ENCODE results near the gene H6PD. TPM values are rescaled to one million over a fixed set of nuclear protein-coding genes. Genes with fewer than 3 reads are reported as not detected.

Gene H6PD
- total RNA-seq, 2 donors from 2014 or later = 9.3 to 12.8 TPM

DNA sequence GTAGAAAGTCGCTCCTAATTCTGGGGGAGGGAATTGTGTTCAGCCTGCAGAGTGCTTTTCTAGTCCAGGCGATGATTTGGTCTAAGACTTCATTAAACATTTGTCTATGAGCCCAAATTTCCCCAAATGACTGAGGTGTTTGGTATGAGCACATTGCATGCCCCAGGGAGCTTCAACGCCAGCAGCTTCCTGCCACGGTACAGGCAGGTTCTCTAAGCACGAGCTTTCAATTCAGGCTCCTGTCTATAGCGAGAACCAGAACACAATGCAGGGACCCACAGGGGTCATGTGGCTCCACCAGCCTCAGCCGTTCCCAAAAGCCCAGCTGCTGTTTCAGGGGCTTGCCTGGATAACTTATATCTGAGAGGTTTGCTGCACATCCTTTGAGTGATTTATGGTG, 34.1 kb upstream of the H6PD start:
- no peak for ATAC-seq (replicated peaks)
- Mint-ChIP-seq H3K4me1 (peaks cover 24% of the 10 kb centered on the region), H3K27ac (no peak overlapping the region), H3K4me3 (no peak overlapping the region), H3K9me3 (no peaks in the 10 kb centered on the region), H3K36me3 (ENCODE audit: low read depth) (no peaks in the 10 kb centered on the region), H3K27me3 (peaks cover 71% of the 10 kb centered on the region)

DNA sequence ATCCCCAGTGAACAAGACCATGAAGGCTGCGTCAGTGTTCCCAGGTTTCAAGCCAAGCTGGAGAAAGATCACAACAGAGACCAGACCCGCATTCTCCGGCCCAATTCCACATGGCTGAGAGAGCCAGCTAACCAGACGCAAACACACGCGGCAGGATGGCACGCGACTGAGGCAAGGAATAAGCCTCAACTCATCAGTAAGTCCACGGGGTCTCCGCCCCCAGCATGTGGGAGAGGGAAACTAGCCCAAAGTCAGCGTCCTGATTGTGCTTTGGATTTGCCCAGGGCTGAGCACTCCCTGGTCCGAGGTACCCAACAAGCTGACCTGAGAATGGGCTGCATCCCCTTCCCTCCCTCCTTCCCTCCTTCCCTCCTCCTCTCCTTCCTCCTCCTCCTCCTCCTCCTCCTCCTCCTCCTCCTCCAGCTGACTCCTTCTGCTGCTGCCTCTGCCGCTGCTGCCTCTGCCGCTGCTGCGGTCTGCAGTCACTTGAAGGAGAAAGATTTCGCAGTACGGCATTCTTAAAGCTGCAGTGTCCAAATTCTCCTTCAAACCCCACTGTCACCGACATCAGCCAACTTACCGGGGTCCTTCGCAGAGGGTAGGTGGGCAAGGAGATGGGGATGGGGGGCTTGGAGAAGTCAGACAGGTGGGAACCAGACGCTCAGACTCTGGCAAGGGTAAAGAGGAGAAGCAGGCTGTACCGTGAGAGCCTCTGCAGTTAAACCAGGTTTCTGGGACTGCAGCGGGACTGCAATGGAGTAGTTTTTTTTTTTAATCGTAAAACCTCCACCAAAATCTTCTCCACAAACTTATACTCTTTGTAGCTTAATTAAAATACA, 33.0 kb upstream of the H6PD start:
- H3K27ac Mint-ChIP-seq = no peak overlapping the region
- ATAC-seq (replicated peaks) = no peak
- no peaks in the 10 kb centered on the region for H3K9me3 Mint-ChIP-seq
- H3K27me3 Mint-ChIP-seq = peaks cover 76% of the 10 kb centered on the region
- peaks cover 16% of the 10 kb centered on the region for H3K4me1 Mint-ChIP-seq
- peak overlapping the region; percentile 63 for H3K4me3 Mint-ChIP-seq
- no peaks in the 10 kb centered on the region for H3K36me3 Mint-ChIP-seq (ENCODE audit: low read depth)

DNA sequence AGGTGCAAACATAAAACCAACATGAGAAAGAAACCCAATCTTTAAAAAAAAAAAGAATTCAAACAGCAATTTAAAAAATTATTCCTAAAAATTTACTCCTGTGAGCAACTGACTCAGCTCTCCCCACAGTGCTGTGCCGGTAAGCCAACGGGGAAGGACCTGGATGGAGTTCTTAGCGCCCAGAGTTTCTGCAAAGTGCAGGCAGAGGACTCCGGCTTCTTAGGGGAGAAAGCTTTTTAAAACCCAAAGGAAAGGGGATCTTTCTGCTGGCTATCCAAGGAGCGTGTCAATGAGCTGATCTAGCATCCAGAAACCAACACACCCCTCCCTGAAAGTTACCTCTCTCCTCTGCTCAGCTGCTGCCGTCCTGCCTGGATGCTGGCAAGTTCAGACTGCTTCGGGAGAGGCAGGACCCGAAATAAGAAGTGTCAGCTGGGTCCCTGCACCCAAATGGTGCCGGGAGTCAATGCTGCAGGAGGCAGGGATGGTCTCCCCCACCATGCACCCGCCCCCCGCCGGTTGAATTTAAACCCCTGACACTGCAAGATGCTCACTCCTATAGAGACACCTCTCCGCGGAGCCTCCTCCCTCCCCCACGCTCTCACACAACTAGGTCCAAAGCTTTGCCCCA, 32.2 kb upstream of the H6PD start:
- peak overlapping the region; percentile 35 for H3K4me3 Mint-ChIP-seq

DNA sequence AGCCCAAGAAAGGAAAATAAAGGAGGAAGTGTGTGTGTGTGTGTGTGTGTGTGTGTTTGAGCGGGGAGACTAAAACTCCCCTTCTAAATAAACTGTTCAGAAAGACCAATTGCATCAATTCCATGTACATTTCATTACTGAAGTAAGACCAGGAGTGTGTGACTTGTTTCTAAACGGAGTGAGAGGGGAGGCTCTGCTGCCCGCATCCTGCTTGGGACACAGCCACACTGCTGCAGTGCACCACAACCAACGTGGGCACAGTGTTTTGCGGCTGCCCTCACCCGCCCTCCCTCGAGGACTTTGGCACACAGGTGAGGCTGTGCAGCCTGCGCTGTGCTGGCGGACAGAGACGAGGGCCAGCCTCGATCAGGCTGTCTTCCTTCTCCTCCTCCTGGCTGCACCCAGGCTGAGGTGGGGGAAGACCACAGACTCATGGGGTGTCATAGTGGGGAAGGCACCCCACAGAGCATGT, 31.0 kb upstream of the H6PD start:
- H3K4me1 Mint-ChIP-seq = peaks cover 22% of the 10 kb centered on the region
- no peaks in the 10 kb centered on the region for H3K36me3 Mint-ChIP-seq (ENCODE audit: low read depth)
- peaks cover 71% of the 10 kb centered on the region for H3K27me3 Mint-ChIP-seq
- H3K4me3 Mint-ChIP-seq = peak overlapping the region; percentile 35
- no peak overlapping the region for H3K27ac Mint-ChIP-seq
- peak; percentile 80 for ATAC-seq (replicated peaks)
- H3K9me3 Mint-ChIP-seq = no peaks in the 10 kb centered on the region

More for the DNA sequence above, 32.2 kb upstream of the H6PD start:
- ATAC-seq (replicated peaks) = no peak
- Mint-ChIP-seq H3K9me3 (no peaks in the 10 kb centered on the region), H3K27me3 (peaks cover 75% of the 10 kb centered on the region), H3K36me3 (ENCODE audit: low read depth) (no peaks in the 10 kb centered on the region), H3K4me1 (peaks cover 19% of the 10 kb centered on the region), H3K27ac (no peak overlapping the region)

DNA sequence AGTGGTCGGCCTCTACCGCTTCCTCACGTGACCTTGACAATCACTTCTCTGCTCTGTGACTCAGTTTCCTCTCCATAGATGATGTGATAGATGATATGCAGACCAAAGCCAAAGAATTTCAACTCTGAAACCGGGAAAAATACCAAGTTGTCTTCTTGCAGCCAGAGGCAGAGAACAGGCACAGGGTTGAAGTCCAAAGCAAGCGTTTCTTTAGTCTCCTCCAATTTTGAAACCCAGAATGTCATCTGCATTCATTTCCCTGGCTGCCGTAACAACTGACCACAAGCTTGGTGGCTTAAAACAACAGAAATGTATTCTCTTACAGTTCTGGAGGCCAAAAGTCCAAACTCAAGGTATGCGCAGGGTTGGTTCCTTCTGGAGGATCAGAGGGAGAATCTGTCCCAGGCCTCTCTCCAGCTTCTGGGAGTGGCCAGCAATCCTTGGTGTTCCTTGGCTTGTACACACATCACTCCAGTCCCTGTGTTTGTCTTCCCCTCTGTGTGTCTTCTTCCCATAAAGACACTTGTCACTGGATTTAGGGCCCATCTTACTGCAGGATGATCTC, 30.3 kb upstream of the H6PD start:
- Mint-ChIP-seq H3K9me3 (no peaks in the 10 kb centered on the region), H3K36me3 (ENCODE audit: low read depth) (no peaks in the 10 kb centered on the region), H3K27ac (no peak overlapping the region), H3K4me1 (peaks cover 22% of the 10 kb centered on the region), H3K4me3 (peak overlapping the region; percentile 26), H3K27me3 (peaks cover 67% of the 10 kb centered on the region)
- no peak for ATAC-seq (replicated peaks)

DNA sequence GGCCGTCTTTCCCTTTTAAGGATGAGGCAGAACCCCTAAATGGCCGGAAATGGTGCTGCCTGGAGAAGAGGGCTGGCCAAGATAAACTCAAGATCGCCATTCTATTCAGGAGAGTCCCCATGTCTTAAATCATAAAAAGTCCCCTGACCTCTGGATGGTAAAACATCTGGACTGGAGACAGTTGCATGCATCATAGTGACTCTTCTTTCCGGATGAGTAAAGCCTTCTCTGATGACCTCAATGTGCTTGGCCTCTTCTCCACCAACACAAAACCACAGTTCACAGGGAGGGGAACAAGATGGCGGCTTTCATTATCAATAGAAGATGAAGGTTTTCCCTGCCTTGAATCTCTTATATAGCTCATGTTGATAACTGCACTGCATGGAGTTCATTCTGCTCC, 27.5 kb upstream of the H6PD start:
- Mint-ChIP-seq H3K27me3 (peaks cover 46% of the 10 kb centered on the region), H3K9me3 (no peaks in the 10 kb centered on the region), H3K27ac (no peak overlapping the region), H3K36me3 (ENCODE audit: low read depth) (no peaks in the 10 kb centered on the region), H3K4me1 (peaks cover 13% of the 10 kb centered on the region), H3K4me3 (peak overlapping the region; percentile 46)
- peak; percentile 84 for ATAC-seq (replicated peaks)

DNA sequence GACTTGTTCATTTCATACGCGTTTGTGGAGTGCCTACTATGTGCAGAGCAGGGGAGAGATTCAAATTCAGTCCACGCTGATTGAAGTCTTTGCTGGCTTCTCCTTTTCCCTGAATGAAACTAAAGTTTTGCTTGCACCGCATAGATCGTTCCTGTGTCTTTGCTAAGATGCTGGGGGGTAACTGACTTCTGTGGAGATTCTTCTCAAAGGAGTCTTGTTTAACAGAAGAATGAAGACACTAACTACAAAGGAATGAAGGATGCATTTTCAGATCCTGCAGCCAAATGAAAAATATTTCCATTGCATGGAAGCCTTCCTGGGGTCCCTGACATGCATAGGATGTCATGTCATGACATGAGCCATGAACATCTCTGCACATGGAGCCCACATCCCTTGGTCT, 26.9 kb upstream of the H6PD start:
- peaks cover 13% of the 10 kb centered on the region for H3K4me1 Mint-ChIP-seq
- peak overlapping the region; percentile 46 for H3K4me3 Mint-ChIP-seq
- H3K36me3 Mint-ChIP-seq (ENCODE audit: low read depth) = no peaks in the 10 kb centered on the region
- H3K27me3 Mint-ChIP-seq = peaks cover 40% of the 10 kb centered on the region
- H3K27ac Mint-ChIP-seq = no peak overlapping the region
- ATAC-seq (replicated peaks) = no peak
- H3K9me3 Mint-ChIP-seq = no peaks in the 10 kb centered on the region

DNA sequence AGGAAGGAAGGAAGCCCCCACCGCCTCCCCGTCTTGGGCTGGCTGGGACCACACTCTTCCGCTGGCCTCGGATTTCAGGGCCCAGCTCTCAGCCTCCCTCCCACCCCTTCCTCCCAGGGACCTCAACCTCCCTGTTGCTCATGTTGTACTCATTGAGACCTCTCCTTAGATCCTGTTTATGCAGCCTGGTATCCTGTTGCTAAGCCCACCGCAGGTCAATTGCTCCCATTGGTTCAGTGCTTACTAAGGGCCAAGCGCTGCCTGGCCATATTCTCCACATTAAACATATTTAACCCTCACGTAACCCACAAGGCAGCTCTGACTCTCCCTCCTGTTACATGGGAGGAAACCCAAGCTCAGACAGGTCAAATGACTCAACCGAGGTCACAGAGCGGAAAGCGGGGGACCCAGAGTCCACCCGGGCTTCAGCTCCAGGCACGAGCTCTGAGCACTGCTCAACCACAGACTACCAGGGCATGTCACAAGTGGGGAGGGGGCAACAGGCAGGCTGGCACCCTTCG, 23.2 kb upstream of the H6PD start:
- peak; percentile 44 for ATAC-seq (replicated peaks)
- Mint-ChIP-seq H3K9me3 (no peaks in the 10 kb centered on the region), H3K36me3 (ENCODE audit: low read depth) (no peaks in the 10 kb centered on the region), H3K4me1 (peaks cover 8% of the 10 kb centered on the region), H3K27ac (no peak overlapping the region), H3K27me3 (peaks cover 19% of the 10 kb centered on the region), H3K4me3 (no peak overlapping the region)

DNA sequence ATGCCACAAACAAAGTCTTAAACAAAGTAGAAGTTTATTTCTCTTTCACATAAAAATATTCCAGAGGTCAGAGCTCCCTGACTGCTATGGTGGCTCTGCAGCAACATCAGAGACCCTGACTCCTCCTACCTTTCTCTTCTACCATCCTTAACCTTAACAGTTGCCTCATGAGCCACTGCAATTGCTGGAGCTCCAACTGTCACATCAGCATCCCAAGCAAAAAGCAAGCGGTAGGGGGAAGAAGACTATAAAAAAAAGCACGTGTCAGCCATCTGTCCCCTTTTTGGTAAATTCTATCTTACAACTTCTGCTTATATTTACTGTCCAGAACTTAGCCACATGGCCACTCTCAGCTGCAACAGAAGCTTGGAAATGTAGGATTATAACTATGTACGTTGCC, 21.8 kb upstream of the H6PD start:
- Mint-ChIP-seq H3K4me3 (no peak overlapping the region), H3K36me3 (ENCODE audit: low read depth) (no peaks in the 10 kb centered on the region), H3K27ac (no peak overlapping the region), H3K4me1 (no peaks in the 10 kb centered on the region), H3K27me3 (peaks cover 11% of the 10 kb centered on the region), H3K9me3 (no peaks in the 10 kb centered on the region)
- no peak for ATAC-seq (replicated peaks)

DNA sequence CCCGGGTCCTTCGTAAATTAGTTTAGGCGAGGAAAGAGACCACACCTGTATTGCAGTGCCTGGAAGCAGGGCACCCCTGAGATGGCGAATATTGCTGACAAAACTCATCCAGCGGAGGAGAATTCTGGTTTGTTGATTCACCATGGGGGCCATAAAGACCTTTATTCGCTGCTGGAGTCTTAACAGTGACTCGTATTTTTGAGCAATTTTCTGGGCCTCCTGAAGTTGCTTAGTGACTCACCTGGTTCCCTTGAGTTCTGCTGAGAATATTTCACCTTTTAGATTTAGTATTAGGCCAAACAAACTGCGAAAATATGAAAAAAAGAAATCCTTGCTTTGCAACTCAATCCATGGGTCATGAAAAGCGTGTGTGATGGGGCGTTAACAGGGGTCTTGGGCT, 20.6 kb upstream of the H6PD start:
- Mint-ChIP-seq H3K36me3 (ENCODE audit: low read depth) (no peaks in the 10 kb centered on the region), H3K27ac (no peak overlapping the region), H3K4me3 (no peak overlapping the region), H3K9me3 (no peaks in the 10 kb centered on the region), H3K4me1 (no peaks in the 10 kb centered on the region), H3K27me3 (peaks cover 6% of the 10 kb centered on the region)
- ATAC-seq (replicated peaks) = no peak

DNA sequence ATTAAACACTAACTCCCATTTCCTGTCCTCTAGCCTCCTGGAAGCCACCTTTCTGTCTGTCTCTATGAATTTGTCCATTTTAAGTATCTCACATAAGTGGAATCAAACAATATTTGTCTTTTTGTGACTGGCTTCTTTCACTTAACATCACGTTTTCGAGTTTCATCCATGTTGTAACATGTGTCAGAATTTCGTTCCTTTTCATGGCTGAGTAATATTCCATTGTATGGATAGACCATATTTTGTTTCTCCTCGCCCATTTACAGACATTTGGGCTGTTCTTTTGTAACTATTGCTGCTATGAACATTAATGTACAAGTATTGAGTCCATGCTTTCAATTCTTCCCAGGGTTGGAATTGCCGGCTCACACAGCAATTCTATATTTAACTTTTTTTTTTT, 15.7 kb upstream of the H6PD start:
- Mint-ChIP-seq H3K36me3 (ENCODE audit: low read depth) (no peaks in the 10 kb centered on the region), H3K4me3 (no peak overlapping the region), H3K4me1 (no peaks in the 10 kb centered on the region), H3K27me3 (no peaks in the 10 kb centered on the region), H3K27ac (no peak overlapping the region), H3K9me3 (no peaks in the 10 kb centered on the region)
- ATAC-seq (replicated peaks) = no peak

DNA sequence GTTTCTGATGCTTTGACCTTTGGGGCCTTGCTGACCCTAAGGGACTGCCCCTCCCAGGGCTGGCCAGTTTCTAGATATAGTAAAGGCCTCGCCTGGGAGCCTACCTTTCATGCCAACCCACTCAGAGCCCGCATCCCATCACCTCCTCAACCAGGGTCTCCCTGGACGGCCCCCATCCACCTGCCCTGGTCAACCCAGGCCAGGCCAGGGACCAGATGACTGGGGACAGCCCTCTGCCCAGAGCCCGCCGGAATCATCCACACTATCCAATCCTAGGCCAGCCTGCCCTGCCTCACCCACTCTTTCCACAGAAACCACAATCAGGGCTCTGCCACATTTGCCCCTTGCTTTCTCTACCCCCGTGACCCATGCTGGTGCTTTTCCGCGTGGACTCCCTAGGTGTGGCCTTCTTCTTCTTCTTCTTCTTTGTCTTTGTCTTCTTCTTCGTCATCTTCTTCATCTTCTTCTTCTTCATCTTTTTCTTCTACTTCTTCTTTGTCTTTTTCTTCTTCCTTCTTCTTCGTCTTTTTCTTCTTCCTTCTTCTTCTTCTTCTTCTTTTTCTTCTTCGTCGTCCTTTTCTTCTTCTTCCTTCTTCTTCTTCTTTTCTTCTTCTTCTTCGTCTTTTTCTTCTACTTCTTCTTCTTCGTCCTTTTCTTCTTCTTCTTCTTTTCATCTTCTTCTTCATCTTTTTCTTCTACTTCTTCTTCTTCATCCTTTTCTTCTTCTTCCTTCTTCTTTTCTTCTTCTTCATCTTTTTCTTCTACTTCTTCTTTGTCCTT, 11.5 kb upstream of the H6PD start:
- Mint-ChIP-seq H3K27me3 (no peaks in the 10 kb centered on the region), H3K9me3 (no peaks in the 10 kb centered on the region), H3K27ac (no peak overlapping the region), H3K4me1 (no peaks in the 10 kb centered on the region), H3K4me3 (no peak overlapping the region), H3K36me3 (ENCODE audit: low read depth) (no peaks in the 10 kb centered on the region)
- ATAC-seq (replicated peaks) = no peak

DNA sequence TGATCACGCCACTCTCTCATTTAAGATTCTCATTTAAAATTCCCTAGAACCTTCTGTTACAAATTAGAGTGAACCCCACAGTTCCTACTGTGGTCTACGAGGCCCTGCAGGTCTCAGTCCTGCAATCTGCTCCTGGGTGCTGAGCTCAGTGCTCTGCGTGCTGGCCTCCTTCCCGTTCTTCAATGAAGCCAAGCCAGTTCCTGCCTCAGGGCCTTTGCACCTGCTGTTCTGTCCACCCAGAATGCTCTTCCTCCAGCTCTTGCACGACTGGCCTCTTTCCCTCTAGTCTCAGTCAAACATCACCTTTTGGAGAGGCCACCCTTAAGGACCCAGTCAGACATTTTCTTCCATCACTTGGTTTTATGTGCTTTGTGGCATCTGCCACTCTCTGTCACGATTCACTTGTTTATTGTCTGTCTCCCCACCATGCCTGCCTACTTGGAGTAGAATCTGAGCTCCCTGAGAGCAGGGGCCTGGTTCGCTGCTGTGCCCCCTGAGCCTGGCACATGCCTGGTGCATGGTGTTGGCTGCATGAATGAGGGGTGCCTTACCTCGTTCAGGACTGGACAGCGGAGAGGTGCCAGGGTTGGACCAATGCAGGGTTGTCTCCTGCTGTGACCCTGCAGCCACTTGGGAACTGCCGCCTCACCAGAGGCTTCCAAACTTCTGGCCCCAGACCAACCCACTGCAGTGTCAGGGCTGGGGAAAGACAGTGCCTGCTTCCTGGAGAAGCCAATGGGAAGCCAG, 9.7 kb upstream of the H6PD start:
- Mint-ChIP-seq H3K4me1 (no peaks in the 10 kb centered on the region), H3K4me3 (no peak overlapping the region), H3K27me3 (no peaks in the 10 kb centered on the region), H3K36me3 (ENCODE audit: low read depth) (no peaks in the 10 kb centered on the region), H3K27ac (no peak overlapping the region), H3K9me3 (no peaks in the 10 kb centered on the region)
- ATAC-seq (replicated peaks) = no peak

DNA sequence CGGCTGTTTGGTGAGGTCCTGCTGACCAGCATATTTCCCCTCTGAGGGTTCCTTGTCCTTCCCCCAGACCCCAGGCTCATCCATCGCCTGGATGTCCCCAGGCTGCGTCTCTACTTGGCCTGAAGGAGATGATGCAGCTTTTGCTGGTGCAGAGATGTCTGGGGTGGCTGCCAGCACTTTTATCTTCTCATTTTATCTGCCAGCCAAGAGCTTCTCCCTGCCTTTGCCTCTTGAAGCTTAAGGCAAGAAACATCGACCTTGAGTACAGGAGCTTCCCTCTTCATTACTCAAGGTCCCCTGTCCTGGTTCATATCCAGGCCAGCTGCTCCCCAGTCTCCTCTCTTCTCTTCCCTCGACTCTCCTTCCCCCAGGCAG, 9.2 kb upstream of the H6PD start:
- Mint-ChIP-seq H3K4me3 (no peak overlapping the region), H3K9me3 (no peaks in the 10 kb centered on the region), H3K27ac (no peak overlapping the region), H3K27me3 (no peaks in the 10 kb centered on the region), H3K36me3 (ENCODE audit: low read depth) (no peaks in the 10 kb centered on the region), H3K4me1 (no peaks in the 10 kb centered on the region)
- ATAC-seq (replicated peaks) = no peak

All from activated T-helper 17 cell treated with anti-CD3 and anti-CD28 coated beads, Interleukin-2, amount 50 U/mL, for 72 hours (primary cell).